ENCODE data around the gene DNAH9.
A peak's percentile ranks its signal among the peaks of the same experiment; 100 is the strongest.

The DNAH9 gene

GRCh38 chr17:11981862-11982261, 383.6 kb downstream of the DNAH9 start:
- DNase-seq (ENCODE audit: low read depth in 2 of 2): no peak

DNA sequence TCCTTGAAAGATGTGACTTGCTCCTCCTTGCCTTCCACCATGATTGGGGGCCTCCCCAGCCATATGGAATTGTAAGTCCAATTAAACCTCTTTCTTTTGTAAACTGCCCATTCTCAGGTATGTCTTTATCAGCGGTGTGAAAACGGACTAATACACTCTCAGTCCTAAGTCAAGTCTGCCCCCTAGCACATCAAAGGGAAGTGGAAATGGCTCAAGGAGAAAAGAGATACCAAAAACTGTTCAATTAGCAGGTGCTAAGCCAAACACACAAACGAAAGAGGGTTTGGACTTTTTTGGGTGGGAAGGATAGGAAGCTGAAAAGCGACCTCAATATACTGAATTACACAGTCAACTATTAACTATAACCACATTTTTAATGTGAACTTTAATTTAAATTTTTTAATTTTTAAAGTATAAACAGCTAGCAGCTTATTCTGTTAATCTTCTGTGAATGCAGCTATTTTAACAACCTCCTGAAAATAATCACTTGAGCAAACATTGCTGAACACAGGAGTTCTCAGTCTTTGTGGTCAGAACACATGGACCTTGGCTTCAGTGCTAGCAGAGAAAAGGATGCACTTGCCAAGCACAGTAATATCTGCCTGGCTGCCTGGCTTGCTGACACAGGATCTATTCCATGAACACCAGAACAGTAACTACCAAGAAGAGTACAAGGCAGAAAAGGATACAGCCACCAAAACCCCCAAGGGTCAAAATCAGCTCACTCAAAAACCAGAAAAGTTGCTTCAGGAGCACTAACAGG, 388.1 kb downstream of the DNAH9 start:
- DNase-seq (ENCODE audit: low read depth in 2 of 2): no peak

DNA sequence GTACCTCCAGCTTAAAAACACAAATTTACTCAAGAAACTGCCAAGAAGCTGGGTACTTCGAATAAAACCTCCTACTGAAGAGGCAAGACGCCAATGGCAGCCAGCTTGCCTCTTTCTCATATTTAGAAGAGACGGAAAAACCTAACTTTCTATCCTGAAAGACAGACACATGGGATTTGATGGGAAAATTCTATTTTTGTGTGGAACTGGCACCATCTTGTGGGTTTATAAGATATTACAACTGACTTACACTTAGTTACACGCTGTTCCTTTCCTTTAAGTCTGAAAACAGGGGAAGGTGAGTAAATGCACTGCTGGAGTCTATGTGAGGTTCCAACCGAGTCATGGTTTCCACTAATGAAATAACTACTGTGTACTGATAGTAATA, 388.7 kb downstream of the DNAH9 start:
- no peak for DNase-seq (ENCODE audit: low read depth in 2 of 2)

- DNase-seq (ENCODE audit: low read depth in 2 of 2): no peak
These were observed 392.2 kb downstream of the DNAH9 start for GRCh38 chr17:11990363-11990983.

DNA sequence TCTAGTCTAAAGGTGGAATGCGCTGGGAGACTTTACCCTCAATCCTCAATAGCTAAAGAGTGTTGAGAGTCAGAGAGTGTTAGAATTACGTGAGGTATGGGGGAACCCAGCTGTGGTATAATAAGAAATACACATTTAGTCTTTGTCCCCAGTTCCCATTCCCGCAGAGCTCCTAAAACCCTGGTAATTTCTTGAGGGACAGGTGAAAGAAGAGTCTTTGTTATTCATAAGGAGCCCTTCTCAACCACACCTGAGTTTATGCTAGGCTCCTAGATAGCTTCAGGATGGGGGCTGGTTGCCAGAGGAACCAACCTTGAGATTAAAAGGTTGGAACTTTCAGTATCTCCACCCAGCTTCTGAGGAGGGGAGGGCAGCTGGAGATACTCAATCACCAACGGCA, 393.2 kb downstream of the DNAH9 start:
- no peak for DNase-seq (ENCODE audit: low read depth in 2 of 2)

- peak in 1 of 2 donors; percentile 13 for DNase-seq (ENCODE audit: low read depth in 2 of 2)
These were observed 398.5 kb downstream of the DNAH9 start for GRCh38 chr17:11996722-11997146.

DNA sequence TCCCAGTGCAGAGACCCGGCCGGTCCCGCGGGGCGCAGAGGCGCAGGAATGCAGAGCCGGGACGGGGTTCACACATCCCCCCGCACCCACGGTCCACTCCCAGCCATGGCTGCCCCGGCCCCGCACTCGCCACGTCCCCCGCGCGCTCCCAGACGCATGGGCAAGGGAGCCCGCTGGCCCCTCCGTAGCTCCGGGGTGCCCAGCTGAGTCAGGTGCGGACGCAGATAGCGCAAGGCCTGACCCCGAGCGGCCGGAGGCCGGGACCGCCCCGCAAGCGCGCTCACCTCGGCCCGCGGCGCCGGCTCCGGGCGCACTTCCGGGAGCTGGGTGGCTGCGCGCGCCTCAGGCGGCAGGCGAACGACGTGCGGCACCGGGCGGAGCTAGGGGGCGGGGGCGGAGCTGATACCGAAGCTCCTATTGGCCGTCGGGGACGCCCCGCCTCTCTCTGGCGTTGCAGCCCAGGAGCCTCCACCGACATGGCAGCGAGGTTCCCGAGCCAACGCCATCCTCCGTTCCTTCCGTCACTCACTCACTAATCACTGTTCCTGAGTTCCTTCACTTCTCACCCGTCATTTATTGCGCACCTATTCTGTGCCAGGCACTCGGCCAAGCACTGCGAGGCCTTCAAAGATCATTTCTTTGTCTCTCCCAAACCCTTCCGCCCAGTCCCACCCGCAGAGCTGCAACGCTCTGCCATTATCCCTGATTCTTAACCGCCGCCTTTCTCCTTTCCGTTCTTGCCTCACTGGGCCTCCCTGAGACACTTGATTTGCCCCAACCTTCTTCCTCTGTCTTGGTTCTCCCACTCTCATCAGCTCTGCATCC, 399.1 kb downstream of the DNAH9 start, which contains the start of gene ZNF18:
TSS of gene ZNF18 (minus strand) at position 329 of the 825 bp plus-strand sequence. CDS start 4,646 bp downstream, outside the sequence.
- DNase-seq (ENCODE audit: low read depth in 2 of 2): peak; percentile 92 to 93

- DNase-seq (ENCODE audit: low read depth in 2 of 2): no peak
These were observed 399.6 kb downstream of the DNAH9 start for GRCh38 chr17:11997972-11998233.

DNA sequence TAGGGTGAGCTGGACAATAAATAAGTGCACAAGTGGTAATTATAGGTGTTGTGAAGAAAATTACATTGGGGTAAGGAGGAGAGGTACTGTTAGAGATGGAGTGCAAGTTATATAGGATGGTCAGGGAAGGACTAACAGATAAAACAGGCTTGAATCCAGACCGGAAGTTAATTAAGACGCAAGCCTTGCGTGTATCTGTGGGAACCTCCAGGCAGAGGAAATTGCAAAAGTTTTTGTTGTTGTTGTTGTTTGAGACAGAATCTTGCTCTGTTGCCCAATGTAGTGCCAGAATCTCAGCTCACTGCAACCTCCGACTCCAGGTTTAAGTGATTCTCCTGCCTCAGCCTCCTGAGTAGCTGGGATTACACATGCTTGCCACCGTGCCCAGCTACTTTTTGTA, 401.4 kb downstream of the DNAH9 start:
- DNase-seq (ENCODE audit: low read depth in 2 of 2): no peak

DNA sequence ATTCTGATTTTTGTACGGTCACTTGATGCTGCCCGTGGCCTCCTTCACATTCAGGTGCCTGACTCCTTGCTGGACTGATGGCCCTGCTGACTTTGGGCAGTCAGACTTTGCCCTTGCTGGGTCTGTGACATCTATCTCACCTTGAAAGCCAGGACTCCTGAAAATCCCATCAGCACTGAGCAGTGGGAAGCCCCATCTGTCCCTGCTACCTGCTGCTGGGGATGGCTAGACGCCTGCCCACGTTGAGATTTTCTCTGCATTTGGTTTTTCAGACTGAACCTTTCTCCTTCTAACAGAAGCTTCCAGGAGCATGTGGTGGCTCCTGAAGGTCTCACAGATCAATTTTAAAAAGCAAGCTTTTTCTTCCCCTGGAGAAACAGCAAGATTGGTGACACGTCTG, 409.2 kb downstream of the DNAH9 start:
- DNase-seq (ENCODE audit: low read depth in 2 of 2): no peak

Data from activated CD8-positive, alpha-beta memory T cell treated with anti-CD3 and anti-CD28 coated beads for 4 hours (primary cell).